K562 (cell line): ENCODE measurements around the gene GPC2. TPM values are rescaled to one million over a fixed set of nuclear protein-coding genes. Genes with fewer than 3 reads are reported as not detected.

Experiments
- ADNP ChIP-seq: fragments of 200-800 bp; sonication (Bioruptor generic); IDR thresholded peaks from 2 replicates; pipeline ENCODE4 v1.6.1; 2016; ENCODE audit warnings: missing genetic modification characterization, missing compliant biosample characterization
- HDAC1 ChIP-seq, 2 experiments: fragments of 450-650 bp; IDR thresholded peaks; 2 replicates each; pipeline ENCODE4 v1.6.1; 2016 to 2017; ENCODE audit warnings: inconsistent platforms in 1 of 2, mild to moderate bottlenecking in 1 of 2, moderate library complexity in 1 of 2
- HMG20A ChIP-seq: fragments of 450-650 bp; formaldehyde crosslinking; conservative IDR thresholded peaks from 2 replicates; pipeline ENCODE4 v1.4.0; 2020; ENCODE audit warnings: mild to moderate bottlenecking, mixed read lengths
- NCOR1 ChIP-seq: fragments of 450-650 bp; IDR thresholded peaks from 2 replicates; pipeline ENCODE4 v1.6.1; 2016; ENCODE audit warnings: mild to moderate bottlenecking, moderate library complexity
- NONO ChIP-seq, 2 experiments: fragments of 200-400 bp in 1 of 2; fragments of 450-650 bp in 1 of 2; formaldehyde crosslinking in 1 of 2; IDR thresholded peaks; 2 replicates each; pipeline ENCODE4 v1.6.1; 2017; ENCODE audit warnings: low read depth in 2 of 2, mild to moderate bottlenecking in 2 of 2, moderate library complexity in 2 of 2, low read length in 1 of 2
- PRMT5 ChIP-seq: sonication (generic); formaldehyde crosslinking; IDR thresholded peaks from 2 replicates; pipeline ENCODE4 v1.5.0; 2020; ENCODE audit warnings: missing genetic modification reagents
- RHOXF2B ChIP-seq: fragments of 250-450 bp; sonication (Bioruptor Pico); conservative IDR thresholded peaks from 2 replicates; pipeline ENCODE4 v1.5.1; 2021
- ZNF146 ChIP-seq: IDR thresholded peaks from one replicate; pipeline ENCODE4 v1.6.1; 2018; ENCODE audit warnings: missing compliant biosample characterization; ENCODE audit not compliant: unreplicated experiment
- ZNF277 ChIP-seq: fragments of 250-450 bp; sonication (Bioruptor Pico); IDR thresholded peaks from 2 replicates; pipeline ENCODE4 v1.8.0; 2022; ENCODE audit warnings: inconsistent platforms, mild to moderate bottlenecking, moderate library complexity, borderline replicate concordance
- ZNF76 ChIP-seq: fragments of 250-450 bp; sonication (Bioruptor Pico); IDR thresholded peaks from 2 replicates; pipeline ENCODE4 v1.4.0; 2020; ENCODE audit warnings: mild to moderate bottlenecking, moderate library complexity, borderline replicate concordance
- ZNF79 ChIP-seq: fragments of 250-450 bp; sonication (Bioruptor Pico); IDR thresholded peaks from 2 replicates; pipeline ENCODE4 v1.4.0; 2020; ENCODE audit warnings: low read depth, mild to moderate bottlenecking, moderate library complexity
- polyA plus RNA-seq, 8 experiments: library from polyadenylated mRNA; depleted of rRNA in 4 of 8; stranded (reverse) in 5 of 8; unstranded in 3 of 8; fragments of >200 nt; fragmentation: Nextera tagmentation in 2 of 8; fragmentation: Illumina TruSeq in 1 of 8; extraction: Ambion mirVana in 2 of 8; extraction: Trizol in 1 of 8; gene quantifications; 2 replicates each; pipeline versions ENCODE4 v1.2.1 to v1.2.3, GENCODE V29; 2011 to 2014; ENCODE audit warnings: inconsistent platforms in 1 of 8, missing spikeins in 1 of 8
- total RNA-seq, 7 experiments: library from RNA; depleted of rRNA in 6 of 7; stranded (reverse); fragments of >200 nt in 6 of 7; fragmentation: Illumina TruSeq in 2 of 7; extraction: Trizol in 2 of 7; gene quantifications; 2 replicates each; pipeline versions ENCODE4 v1.2.1 to v1.2.3, GENCODE V29; 2011 to 2021; ENCODE audit warnings: low replicate concordance in 1 of 7
- TF ChIP-seq, protein P1 (sequence below): fragments of 250-450 bp; sonication (Bioruptor Pico); IDR thresholded peaks from 2 replicates; pipeline ENCODE4 v1.5.0; 2021; ENCODE audit warnings: mild to moderate bottlenecking, borderline replicate concordance
- TF ChIP-seq, protein P2 (sequence below): fragments of 450-650 bp; conservative IDR thresholded peaks from 2 replicates; pipeline ENCODE4 v1.6.1; 2016; ENCODE audit warnings: missing genetic modification characterization, low read depth, mild to moderate bottlenecking, missing compliant biosample characterization, moderate library complexity
- TF ChIP-seq, protein P3 (sequence below): fragments of 250-450 bp; sonication (Bioruptor Pico); IDR thresholded peaks from 2 replicates; pipeline ENCODE4 v1.8.0; 2021; ENCODE audit warnings: moderate library complexity, mild to moderate bottlenecking, inconsistent platforms
- TF ChIP-seq, protein P4 (sequence below), 2 experiments: fragments of 450-650 bp in 1 of 2; sonication (generic) in 1 of 2; formaldehyde crosslinking; conservative IDR thresholded peaks; 2 replicates each; pipeline versions ENCODE4 v1.4.0 to v1.8.1; 2020 to 2022; ENCODE audit warnings: mild to moderate bottlenecking in 1 of 2, missing genetic modification reagents in 1 of 2

The GPC2 gene
- total and polyA plus RNA-seq, 9 of the 15 experiments (the other 6 are each of a cell fraction or from before 2014, with no cell fraction given): 0.06 to 7.7 (median 1.4) TPM; not detected in 1

- TF ChIP-seq, protein P1, sequence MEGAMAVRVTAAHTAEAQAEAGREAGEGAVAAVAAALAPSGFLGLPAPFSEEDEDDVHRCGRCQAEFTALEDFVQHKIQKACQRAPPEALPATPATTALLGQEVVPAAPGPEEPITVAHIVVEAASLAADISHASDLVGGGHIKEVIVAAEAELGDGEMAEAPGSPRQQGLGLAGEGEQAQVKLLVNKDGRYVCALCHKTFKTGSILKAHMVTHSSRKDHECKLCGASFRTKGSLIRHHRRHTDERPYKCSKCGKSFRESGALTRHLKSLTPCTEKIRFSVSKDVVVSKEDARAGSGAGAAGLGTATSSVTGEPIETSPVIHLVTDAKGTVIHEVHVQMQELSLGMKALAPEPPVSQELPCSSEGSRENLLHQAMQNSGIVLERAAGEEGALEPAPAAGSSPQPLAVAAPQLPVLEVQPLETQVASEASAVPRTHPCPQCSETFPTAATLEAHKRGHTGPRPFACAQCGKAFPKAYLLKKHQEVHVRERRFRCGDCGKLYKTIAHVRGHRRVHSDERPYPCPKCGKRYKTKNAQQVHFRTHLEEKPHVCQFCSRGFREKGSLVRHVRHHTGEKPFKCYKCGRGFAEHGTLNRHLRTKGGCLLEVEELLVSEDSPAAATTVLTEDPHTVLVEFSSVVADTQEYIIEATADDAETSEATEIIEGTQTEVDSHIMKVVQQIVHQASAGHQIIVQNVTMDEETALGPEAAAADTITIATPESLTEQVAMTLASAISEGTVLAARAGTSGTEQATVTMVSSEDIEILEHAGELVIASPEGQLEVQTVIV (CRISPR knock-in tag): no peak
- TF ChIP-seq ZNF76 (CRISPR knock-in tag) (no peak), RHOXF2B (CRISPR knock-in tag) (no peak), HDAC1 (IDR thresholded peaks at IDR 0.05) (no peak), PRMT5 (CRISPR knock-in tag) (0 out of 2 replicates have a peak, but pooled peaks have one; percentile 65), NCOR1 (no peak), NONO (IDR thresholded peaks at IDR 0.05; ENCODE audit: low read depth in 2 of 2, low read length in 1 of 2) (no peak), HMG20A (CRISPR knock-in tag) (no peak), ZNF79 (CRISPR knock-in tag) (no peak), ADNP (tag) (no peak), ZNF146 (CRISPR knock-in tag) (peak; percentile 29), ZNF277 (CRISPR knock-in tag) (no peak)
- TF ChIP-seq, protein P2, sequence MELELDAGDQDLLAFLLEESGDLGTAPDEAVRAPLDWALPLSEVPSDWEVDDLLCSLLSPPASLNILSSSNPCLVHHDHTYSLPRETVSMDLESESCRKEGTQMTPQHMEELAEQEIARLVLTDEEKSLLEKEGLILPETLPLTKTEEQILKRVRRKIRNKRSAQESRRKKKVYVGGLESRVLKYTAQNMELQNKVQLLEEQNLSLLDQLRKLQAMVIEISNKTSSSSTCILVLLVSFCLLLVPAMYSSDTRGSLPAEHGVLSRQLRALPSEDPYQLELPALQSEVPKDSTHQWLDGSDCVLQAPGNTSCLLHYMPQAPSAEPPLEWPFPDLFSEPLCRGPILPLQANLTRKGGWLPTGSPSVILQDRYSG: no peak
- TF ChIP-seq, protein P3, sequence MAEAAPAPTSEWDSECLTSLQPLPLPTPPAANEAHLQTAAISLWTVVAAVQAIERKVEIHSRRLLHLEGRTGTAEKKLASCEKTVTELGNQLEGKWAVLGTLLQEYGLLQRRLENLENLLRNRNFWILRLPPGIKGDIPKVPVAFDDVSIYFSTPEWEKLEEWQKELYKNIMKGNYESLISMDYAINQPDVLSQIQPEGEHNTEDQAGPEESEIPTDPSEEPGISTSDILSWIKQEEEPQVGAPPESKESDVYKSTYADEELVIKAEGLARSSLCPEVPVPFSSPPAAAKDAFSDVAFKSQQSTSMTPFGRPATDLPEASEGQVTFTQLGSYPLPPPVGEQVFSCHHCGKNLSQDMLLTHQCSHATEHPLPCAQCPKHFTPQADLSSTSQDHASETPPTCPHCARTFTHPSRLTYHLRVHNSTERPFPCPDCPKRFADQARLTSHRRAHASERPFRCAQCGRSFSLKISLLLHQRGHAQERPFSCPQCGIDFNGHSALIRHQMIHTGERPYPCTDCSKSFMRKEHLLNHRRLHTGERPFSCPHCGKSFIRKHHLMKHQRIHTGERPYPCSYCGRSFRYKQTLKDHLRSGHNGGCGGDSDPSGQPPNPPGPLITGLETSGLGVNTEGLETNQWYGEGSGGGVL (CRISPR knock-in tag): no peak
- TF ChIP-seq, protein P4, sequence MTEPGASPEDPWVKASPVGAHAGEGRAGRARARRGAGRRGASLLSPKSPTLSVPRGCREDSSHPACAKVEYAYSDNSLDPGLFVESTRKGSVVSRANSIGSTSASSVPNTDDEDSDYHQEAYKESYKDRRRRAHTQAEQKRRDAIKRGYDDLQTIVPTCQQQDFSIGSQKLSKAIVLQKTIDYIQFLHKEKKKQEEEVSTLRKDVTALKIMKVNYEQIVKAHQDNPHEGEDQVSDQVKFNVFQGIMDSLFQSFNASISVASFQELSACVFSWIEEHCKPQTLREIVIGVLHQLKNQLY (CRISPR knock-in tag; conservative IDR thresholded peaks at IDR 0.05): 0 out of 4 replicates have a peak, but pooled peaks of 1 of the 2 experiments have one; percentile 53
Observed at GRCh38 chr7:100177045-100178001, at the start of gene GPC2, which contains the start of gene STAG3 (continued).
